ENCODE results near the gene URB1.

GRCh38 chr21:32306021-32306780, 86.6 kb downstream of the URB1 start:
- TF ChIP-seq CTCF (conservative IDR thresholded peaks at IDR 0.05; ENCODE audit: low read length) (no peak; the same call in 1 of the 2 replicates), EZH2phosphoT487 (IDR thresholded peaks at IDR 0.05; ENCODE audit: borderline replicate concordance) (no peak)

Data from Loucy (cell line).